ENCODE measurements around the gene CES3. TPM values are rescaled to one million over a fixed set of nuclear protein-coding genes. Genes with fewer than 3 reads are reported as not detected.
"Not testable (repeated sequence)": the region's sequence is repeated elsewhere in the genome, so short reads cannot be mapped to it uniquely, and the experiment has no call there.

CES3 gene
- polyA plus RNA-seq, 2 of the 4 experiments (the other 2 are of a cell fraction) = 2.1 to 3.8 TPM

GRCh38 chr16:66973716-66974115 lies 12.7 kb downstream of the CES3 start (continued):
- TF ChIP-seq, protein P1, sequence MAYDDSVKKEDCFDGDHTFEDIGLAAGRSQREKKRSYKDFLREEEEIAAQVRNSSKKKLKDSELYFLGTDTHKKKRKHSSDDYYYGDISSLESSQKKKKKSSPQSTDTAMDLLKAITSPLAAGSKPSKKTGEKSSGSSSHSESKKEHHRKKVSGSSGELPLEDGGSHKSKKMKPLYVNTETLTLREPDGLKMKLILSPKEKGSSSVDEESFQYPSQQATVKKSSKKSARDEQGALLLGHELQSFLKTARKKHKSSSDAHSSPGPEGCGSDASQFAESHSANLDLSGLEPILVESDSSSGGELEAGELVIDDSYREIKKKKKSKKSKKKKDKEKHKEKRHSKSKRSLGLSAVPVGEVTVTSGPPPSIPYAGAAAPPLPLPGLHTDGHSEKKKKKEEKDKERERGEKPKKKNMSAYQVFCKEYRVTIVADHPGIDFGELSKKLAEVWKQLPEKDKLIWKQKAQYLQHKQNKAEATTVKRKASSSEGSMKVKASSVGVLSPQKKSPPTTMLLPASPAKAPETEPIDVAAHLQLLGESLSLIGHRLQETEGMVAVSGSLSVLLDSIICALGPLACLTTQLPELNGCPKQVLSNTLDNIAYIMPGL (CRISPR knock-in tag; IDR thresholded peaks at IDR 0.05; ENCODE audit: borderline replicate concordance) = no peak
- no peak for TF ChIP-seq ZSCAN20 (CRISPR knock-in tag; IDR thresholded peaks at IDR 0.05)

DNA sequence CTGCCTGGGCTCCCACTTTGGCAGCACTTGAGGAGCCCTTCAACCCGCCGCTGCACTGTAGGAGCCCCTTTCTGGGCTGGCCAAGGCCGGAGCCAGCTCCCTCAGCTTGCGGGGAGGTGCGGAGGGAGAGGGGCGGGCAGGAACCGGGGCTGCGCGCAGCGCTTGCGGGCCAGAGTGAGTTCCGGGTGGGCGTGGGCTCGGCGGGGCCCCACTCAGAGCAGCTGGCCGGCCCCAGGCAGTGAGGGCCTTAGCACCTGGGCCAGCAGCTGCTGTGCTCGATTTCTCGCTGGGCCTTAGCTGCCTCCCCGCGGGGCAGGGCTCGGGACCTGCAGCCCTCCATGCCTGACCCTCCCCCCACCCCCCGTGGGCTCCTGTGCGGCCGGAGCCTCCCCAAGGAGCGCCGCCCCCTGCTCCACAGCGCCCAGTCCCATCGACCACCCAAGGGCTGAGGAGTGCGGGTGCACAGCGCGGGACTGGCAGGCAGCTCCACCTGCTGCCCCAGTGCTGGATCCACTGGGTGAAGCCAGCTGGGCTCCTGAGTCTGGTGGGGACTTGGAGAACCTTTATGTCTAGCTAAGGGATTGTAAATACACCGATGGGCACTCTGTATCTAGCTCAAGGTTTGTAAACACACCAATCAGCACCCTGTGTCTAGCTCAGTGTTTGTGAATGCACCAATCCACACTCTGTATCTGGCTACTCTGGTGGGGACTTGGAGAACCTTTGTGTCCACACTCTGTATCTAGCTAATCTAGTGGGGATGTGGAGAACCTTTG lies 13.3 kb downstream of the CES3 start:
- DNase-seq (ENCODE audit: low read depth in 1 of 2, low spot score in 1 of 2); H3K9me3 ChIP-seq; H3K4me2 ChIP-seq; FAIRE-seq; H3K4me3 ChIP-seq; H3K27ac ChIP-seq; ATAC-seq: not testable (repeated sequence)
- WGBS (ENCODE audit: missing lambda C conversion rate) = 82% methylated on average over 15 of the region's 32 CpGs
- CTCF ChIA-PET = interaction anchor here (0.5 to 13.7 kb wide), 17 partner anchors 9 to 212 kb away, joined by 3 to 216 read pairs (median 4); partner anchors contain the start of genes B3GNT9, CES3, EXOC3L1 and FBXL8
- H3K4me1 ChIP-seq = peaks cover 16% of the 10 kb centered on the region
- POLR2A ChIA-PET = interaction anchor here (0.6 kb wide), 1 partner anchor 21 kb away, joined by 3 read pairs; no protein-coding TSS in a partner anchor

- not testable (repeated sequence) for H3K9me3 ChIP-seq; H3K4me2 ChIP-seq; FAIRE-seq; H3K4me3 ChIP-seq; H3K27ac ChIP-seq; DNase-seq (ENCODE audit: low read depth in 1 of 2, low spot score in 1 of 2); ATAC-seq
- WGBS (ENCODE audit: missing lambda C conversion rate) = 85% methylated on average over 11 of the region's 11 CpGs
- ChIA-PET POLR2A (interaction anchor here (0.6 kb wide), 1 partner anchor 21 kb away, joined by 3 read pairs; no protein-coding TSS in a partner anchor), CTCF (interaction anchor here (1.0 to 13.7 kb wide), 12 partner anchors 9 to 212 kb away, joined by 3 to 216 read pairs (median 16); partner anchors contain the start of genes B3GNT9, CES3, CES4A and EXOC3L1)
- H3K4me1 ChIP-seq = peaks cover 16% of the 10 kb centered on the region
Measured at GRCh38 chr16:66974932-66975246, 13.8 kb downstream of the CES3 start.

DNA sequence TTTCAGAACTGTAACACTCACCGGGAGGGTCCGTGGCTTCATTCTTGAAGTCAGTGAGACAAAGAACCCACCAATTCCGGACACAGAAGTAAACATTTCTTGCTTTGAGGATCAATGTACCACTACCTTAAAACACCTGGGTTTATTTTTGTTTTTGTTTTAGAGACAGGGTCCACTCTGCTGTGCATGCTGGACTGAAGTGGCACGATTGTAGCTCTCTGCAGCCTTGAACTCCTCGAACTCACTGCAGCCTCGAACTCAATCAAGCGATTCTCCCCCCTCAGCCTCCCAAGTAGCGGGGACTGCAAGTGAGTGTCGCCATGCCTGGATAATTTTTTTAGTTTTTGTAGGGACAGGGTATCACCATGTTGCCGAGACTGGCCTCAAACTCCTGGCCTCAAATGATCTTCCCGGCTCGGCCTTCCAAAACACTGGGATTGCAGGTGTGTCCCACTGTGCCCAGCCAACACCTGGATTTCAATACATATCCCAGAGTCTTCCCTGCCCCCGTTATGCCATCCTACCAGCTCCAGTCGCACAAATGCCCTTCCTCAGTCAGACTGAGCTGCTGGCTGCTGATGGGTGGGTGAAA lies 14.3 kb downstream of the CES3 start:
- FAIRE-seq = no peak
- H3K27ac ChIP-seq = no peak overlapping the region
- 63% methylated on average over 14 of the region's 14 CpGs for WGBS (ENCODE audit: missing lambda C conversion rate)
- DNase-seq (ENCODE audit: low read depth in 1 of 2, low spot score in 1 of 2) = no peak
- H3K4me1 ChIP-seq = peaks cover 16% of the 10 kb centered on the region
- POLR2A ChIA-PET = interaction anchor here (0.6 to 1.0 kb wide), 3 partner anchors 11 to 53 kb away, joined by 3 to 4 read pairs (median 3); partner anchors contain the start of gene CBFB
- H3K9me3 ChIP-seq = no peaks in the 10 kb centered on the region
- TF ChIP-seq FOSB (CRISPR knock-in tag; IDR thresholded peaks at IDR 0.05) (no peak), RAD21 (conservative IDR thresholded peaks at IDR 0.05 in 1 of 2, IDR thresholded peaks at IDR 0.05 in 1 of 2) (no peak), MYC (IDR thresholded peaks at IDR 0.05; ENCODE audit: borderline replicate concordance, low read length) (no peak), ESRRA (IDR thresholded peaks at IDR 0.05; ENCODE audit: borderline replicate concordance, low read length) (no peak), NR3C1 (IDR thresholded peaks at IDR 0.05) (no peak), BHLHE40 (IDR thresholded peaks at IDR 0.05; ENCODE audit: low read depth, low read length) (no peak), TP53 (CRISPR knock-in tag; IDR thresholded peaks at IDR 0.05) (no peak), JUNB (IDR thresholded peaks at IDR 0.05) (no peak), SREBF2 (IDR thresholded peaks at IDR 0.05) (no peak), KDM1A (IDR thresholded peaks at IDR 0.05; ENCODE audit: low read depth) (no peak)
- CTCF ChIA-PET = interaction anchor here (0.9 to 13.7 kb wide), 14 partner anchors 8 to 271 kb away, joined by 3 to 216 read pairs (median 11); partner anchors contain the start of genes B3GNT9, CES3, CES4A and EXOC3L1
- ATAC-seq = no peak
- H3K4me2 ChIP-seq = no peak overlapping the region
- no peak overlapping the region for H3K4me3 ChIP-seq

DNA sequence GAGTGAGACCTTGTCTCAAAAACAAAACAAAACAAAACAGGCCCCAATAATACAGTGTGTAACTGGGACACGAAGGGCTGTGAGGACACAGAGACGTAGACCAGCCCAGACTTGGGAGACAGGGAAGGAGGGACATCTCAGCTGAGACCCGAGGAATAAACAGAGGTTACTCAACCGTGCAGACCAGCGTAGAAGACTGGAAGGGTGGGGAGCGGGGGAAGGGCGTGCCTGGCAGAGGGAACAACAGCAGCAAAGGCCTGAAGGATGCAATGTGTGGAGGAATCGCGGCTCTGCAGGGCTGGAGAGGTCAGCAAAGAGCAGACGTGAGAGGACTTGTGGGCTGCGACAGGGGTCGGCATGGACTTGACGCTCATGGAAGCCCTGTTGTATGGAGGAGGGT lies 15.7 kb downstream of the CES3 start:
- H3K4me3 ChIP-seq = no peak overlapping the region
- TF ChIP-seq CEBPB (IDR thresholded peaks at IDR 0.05) (no peak), CHD4 (IDR thresholded peaks at IDR 0.05; ENCODE audit: borderline replicate concordance) (no peak), E2F6 (IDR thresholded peaks at IDR 0.05; ENCODE audit: borderline replicate concordance, low read depth) (no peak), MYC (IDR thresholded peaks at IDR 0.05; ENCODE audit: borderline replicate concordance, low read length) (no peak), TP53 (CRISPR knock-in tag; IDR thresholded peaks at IDR 0.05) (no peak), POLR2A (IDR thresholded peaks at IDR 0.05; ENCODE audit: low read length) (no peak), HEYL (CRISPR knock-in tag; IDR thresholded peaks at IDR 0.05) (no peak), JUNB (IDR thresholded peaks at IDR 0.05) (no peak), EHMT2 (IDR thresholded peaks at IDR 0.05; ENCODE audit: low read depth) (no peak), KDM5A (IDR thresholded peaks at IDR 0.05) (no peak), KDM1A (IDR thresholded peaks at IDR 0.05; ENCODE audit: low read depth) (no peak)
- TF ChIP-seq, protein P2, sequence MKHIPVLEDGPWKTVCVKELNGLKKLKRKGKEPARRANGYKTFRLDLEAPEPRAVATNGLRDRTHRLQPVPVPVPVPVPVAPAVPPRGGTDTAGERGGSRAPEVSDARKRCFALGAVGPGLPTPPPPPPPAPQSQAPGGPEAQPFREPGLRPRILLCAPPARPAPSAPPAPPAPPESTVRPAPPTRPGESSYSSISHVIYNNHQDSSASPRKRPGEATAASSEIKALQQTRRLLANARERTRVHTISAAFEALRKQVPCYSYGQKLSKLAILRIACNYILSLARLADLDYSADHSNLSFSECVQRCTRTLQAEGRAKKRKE (CRISPR knock-in tag; IDR thresholded peaks at IDR 0.05; ENCODE audit: low read depth) = no peak
- TF ChIP-seq, protein P1 (CRISPR knock-in tag; IDR thresholded peaks at IDR 0.05; ENCODE audit: borderline replicate concordance) = no peak
- peaks cover 3% of the 10 kb centered on the region; the same call in 2 of the 3 replicates for H3K4me1 ChIP-seq
- 64% methylated on average over 13 of the region's 13 CpGs for WGBS (ENCODE audit: missing lambda C conversion rate)
- no peak overlapping the region for H3K27ac ChIP-seq
- ChIA-PET POLR2A (no interaction called here), CTCF (interaction anchor here (0.7 to 13.7 kb wide), 37 partner anchors 13 to 301 kb away, joined by 3 to 216 read pairs (median 6); partner anchors contain the start of genes B3GNT9, CES3, CES4A and ELMO3)
- DNase-seq (ENCODE audit: low read depth in 1 of 2, low spot score in 1 of 2) = no peak
- FAIRE-seq = no peak
- no peaks in the 10 kb centered on the region for H3K9me3 ChIP-seq
- no peak overlapping the region for H3K4me2 ChIP-seq
- no peak for ATAC-seq
